Measurements from ENCODE around the gene RIBC2. TPM values are rescaled to one million over a fixed set of nuclear protein-coding genes. Genes with fewer than 3 reads are reported as not detected.

RIBC2 gene
- polyA plus RNA-seq, 1 donor from 2014 or later = not detected

Other genes starting within 250 kb of the RIBC2 start
- 43.9 TPM for gene NUP50, start 249.8 kb upstream of the RIBC2 start, polyA plus RNA-seq
- gene KIAA0930, start 172.8 kb upstream of the RIBC2 start, polyA plus RNA-seq = 3.3 TPM
- 1.5 TPM for gene UPK3A, start 128.7 kb upstream of the RIBC2 start, polyA plus RNA-seq
- gene FAM118A, start 103.8 kb upstream of the RIBC2 start, polyA plus RNA-seq = 24.0 TPM
- not detected for gene SMC1B, start 94 bp upstream of the RIBC2 start, polyA plus RNA-seq
- not detected for gene FBLN1, start 89.2 kb downstream of the RIBC2 start, polyA plus RNA-seq